H1 (cell line): Measurements from ENCODE around the gene PIP5K1B. TPM values are rescaled to one million over a fixed set of nuclear protein-coding genes. Genes with fewer than 3 reads are reported as not detected.
A peak's percentile ranks its signal among the peaks of the same experiment; 100 is the strongest.

ENCODE experiments used
- EP300 ChIP-seq, 2 experiments: IDR thresholded peaks; 1 replicate in 1 of 2; 2 replicates in 1 of 2; pipeline ENCODE4 v1.6.1; 2011 to 2012; ENCODE audit warnings: low read depth in 2 of 2, low read length in 2 of 2, mild to moderate bottlenecking in 2 of 2, borderline replicate concordance in 1 of 2, inconsistent platforms in 1 of 2, moderate library complexity in 1 of 2
- JUND ChIP-seq: IDR thresholded peaks from 2 replicates; pipeline ENCODE4 v1.6.1; 2011; ENCODE audit warnings: mild to moderate bottlenecking, improper control_type of control experiment, low read length
- NANOG ChIP-seq: IDR thresholded peaks from 2 replicates; pipeline ENCODE4 v1.6.1; 2011; ENCODE audit warnings: low read length, low read depth, mild to moderate bottlenecking, inconsistent platforms; ENCODE audit not compliant: insufficient read depth, poor library complexity, severe bottlenecking
- POLR2AphosphoS5 ChIP-seq: IDR thresholded peaks from 2 replicates; pipeline ENCODE4 v1.6.1; 2011; ENCODE audit warnings: low read depth, low read length
- polyA plus RNA-seq, 7 experiments: library from polyadenylated mRNA; depleted of rRNA in 3 of 7; stranded (reverse) in 5 of 7; unstranded in 2 of 7; fragments of >200 nt in 5 of 7; fragments of 200-250 nt in 2 of 7; gene quantifications; 1 replicate in 5 of 7; 2 replicates in 1 of 7; 4 replicates in 1 of 7; pipeline versions ENCODE4 v1.2.1 to v1.2.3, GENCODE V29; 2011 to 2013; ENCODE audit warnings: missing spikeins in 2 of 7, mixed read lengths in 2 of 7
- total RNA-seq: library from RNA; stranded (reverse); fragmentation: NEBNext Ultra II Directional; extraction: Animal tissue kit (Norgen Biotek cat#: 25700); gene quantifications from 2 replicates; pipeline ENCODE4 v1.2.1, GENCODE V29; 2021
- TF ChIP-seq, protein P1 (sequence below): IDR thresholded peaks from 2 replicates; pipeline ENCODE4 v1.6.1; 2011; ENCODE audit warnings: low read length, improper control_type of control experiment

PIP5K1B gene
- total and polyA plus RNA-seq, 2 of the 8 experiments (the other 6 are each of a cell fraction or from before 2014, with no cell fraction given), result 4.7 to 7.7 TPM

GRCh38 chr9:68690088-68690487 is 15.0 kb upstream of the PIP5K1B start (continued):
- TF ChIP-seq NANOG, result no peak
- peak; percentile 35; the same call in 1 of the 2 replicates for TF ChIP-seq JUND
- TF ChIP-seq EP300 (IDR thresholded peaks at IDR 0.05; ENCODE audit: borderline replicate concordance in 1 of 2, low read depth in 2 of 2, low read length in 2 of 2), result no peak
- TF ChIP-seq, protein P1, sequence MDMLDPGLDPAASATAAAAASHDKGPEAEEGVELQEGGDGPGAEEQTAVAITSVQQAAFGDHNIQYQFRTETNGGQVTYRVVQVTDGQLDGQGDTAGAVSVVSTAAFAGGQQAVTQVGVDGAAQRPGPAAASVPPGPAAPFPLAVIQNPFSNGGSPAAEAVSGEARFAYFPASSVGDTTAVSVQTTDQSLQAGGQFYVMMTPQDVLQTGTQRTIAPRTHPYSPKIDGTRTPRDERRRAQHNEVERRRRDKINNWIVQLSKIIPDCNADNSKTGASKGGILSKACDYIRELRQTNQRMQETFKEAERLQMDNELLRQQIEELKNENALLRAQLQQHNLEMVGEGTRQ, result 0 out of 2 replicates have a peak, but pooled peaks have one; percentile 24
- TF ChIP-seq POLR2AphosphoS5, result no peak
- TF ChIP-seq, all 59 proteins: peak for 3
